ENCODE measurements around the gene VARS2. TPM values are rescaled to one million over a fixed set of nuclear protein-coding genes. Genes with fewer than 3 reads are reported as not detected.

The VARS2 gene
- total and polyA plus RNA-seq, 2 donors (not counting 3 experiments of a cell fraction or from before 2014, with no cell fraction given), result 17.8 to 34.3 TPM

DNA sequence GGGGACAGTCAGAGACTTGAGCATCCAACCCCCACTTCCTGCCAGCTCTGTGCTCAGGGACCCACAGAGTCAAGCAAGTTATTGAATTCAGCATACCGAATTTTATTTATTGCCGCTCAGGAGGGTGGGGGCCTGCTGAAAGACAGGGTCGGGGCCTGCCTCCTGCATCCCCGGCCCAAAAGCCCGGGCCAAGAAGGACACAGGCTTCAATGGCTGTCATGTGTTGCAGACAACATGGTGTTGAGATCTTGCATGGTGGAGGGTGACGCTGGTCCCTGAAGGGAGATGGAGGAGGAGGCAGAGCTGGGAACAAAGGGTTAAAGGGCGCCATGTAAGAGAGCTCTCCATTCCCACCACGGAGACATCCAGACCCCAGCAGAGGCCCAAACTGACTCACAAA is 17.2 kb downstream of the VARS2 start:
- CTCF ChIA-PET, result interaction anchor here (1.0 to 1.7 kb wide), 5 partner anchors 9 to 156 kb away, joined by 3 to 5 read pairs (median 4); partner anchors contain the start of gene MUCL3
- no peak overlapping the region for H3K27ac ChIP-seq (ENCODE audit: insufficient read depth, low read depth, low read length)
- H2AFZ ChIP-seq (ENCODE audit: low read depth, low read length), result no peak overlapping the region
- intact Hi-C loops (cut with micrococcal nuclease), result no loop called here
- no peaks in the 10 kb centered on the region for H3K79me2 ChIP-seq (ENCODE audit: control insufficient read depth, insufficient read depth, low read length)
- no peaks in the 10 kb centered on the region for H3K9me3 ChIP-seq (replicated peaks; ENCODE audit: control insufficient read depth, insufficient read depth, low read length)
- no peaks in the 10 kb centered on the region for H4K20me1 ChIP-seq (replicated peaks; ENCODE audit: control insufficient read depth, extremely low read depth, insufficient read depth, low read length)
- no peaks in the 10 kb centered on the region for H3K9me1 ChIP-seq (replicated peaks; ENCODE audit: control insufficient read depth, extremely low read depth, insufficient read depth, low read length)
- H3K27me3 ChIP-seq (ENCODE audit: control insufficient read depth in 2 of 2, insufficient read depth in 2 of 2, low read length in 2 of 2), result peaks cover 0 to 2% of the 10 kb centered on the region in 2 experiments
- H3K4me3 ChIP-seq (replicated peaks in 1 of 3; ENCODE audit: insufficient read depth in 1 of 3, low read depth in 1 of 3, low read length in 3 of 3), result no peak overlapping the region
- peaks cover 0 to 4% of the 10 kb centered on the region in 2 experiments for H3K36me3 ChIP-seq (ENCODE audit: control insufficient read depth in 2 of 2, extremely low read depth in 1 of 2, insufficient read depth in 2 of 2, low read length in 2 of 2)
- POLR2A ChIA-PET, result no interaction called here
- no peaks in the 10 kb centered on the region for H3K4me1 ChIP-seq (ENCODE audit: control insufficient read depth, extremely low read depth, insufficient read depth, low read length)
- no peak overlapping the region for H3K9ac ChIP-seq (replicated peaks; ENCODE audit: extremely low read depth, insufficient read depth, low read length)
- no peak overlapping the region for H3K4me2 ChIP-seq (ENCODE audit: insufficient read depth, low read length)
- TF ChIP-seq MYC (IDR thresholded peaks at IDR 0.05; ENCODE audit: low read depth, low read length), result no peak
- no peak for TF ChIP-seq JUN (IDR thresholded peaks at IDR 0.05; ENCODE audit: borderline replicate concordance, insufficient read depth, insufficient read length, low read depth)
- no peak for TF ChIP-seq FOS (IDR thresholded peaks at IDR 0.05; ENCODE audit: borderline replicate concordance, insufficient read depth, low read length)
- no peak for TF ChIP-seq POLR2AphosphoS5 (IDR thresholded peaks at IDR 0.05; ENCODE audit: insufficient read depth, low read depth, low read length)
- TF ChIP-seq GATA2 (IDR thresholded peaks at IDR 0.05; ENCODE audit: insufficient read depth, insufficient read length, low read depth, low read length), result no peak
- no peak for TF ChIP-seq EZH2 (IDR thresholded peaks at IDR 0.05; ENCODE audit: borderline replicate concordance, low read depth, low read length, severe bottlenecking)
- TF ChIP-seq, protein P1, sequence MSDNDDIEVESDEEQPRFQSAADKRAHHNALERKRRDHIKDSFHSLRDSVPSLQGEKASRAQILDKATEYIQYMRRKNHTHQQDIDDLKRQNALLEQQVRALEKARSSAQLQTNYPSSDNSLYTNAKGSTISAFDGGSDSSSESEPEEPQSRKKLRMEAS (IDR thresholded peaks at IDR 0.05; ENCODE audit: insufficient read depth, insufficient read length), result no peak
- TF ChIP-seq CTCF (IDR thresholded peaks at IDR 0.05; ENCODE audit: extremely low read depth in 1 of 2, insufficient read depth in 1 of 2, low read depth in 1 of 2, low read length in 2 of 2), result no peak
- no peak for TF ChIP-seq POLR2A (IDR thresholded peaks at IDR 0.05; ENCODE audit: low read depth, low read length)
- dilution Hi-C loops (cut with MboI; ENCODE audit: extremely low pct_ligation_motif_present, low sequenced_read_pairs), result no loop called here
- no TSS peak for BruUV-seq (replicated peaks)
- no peak for FAIRE-seq
- no peak for DNase-seq (ENCODE audit: low read depth, low spot score)
